K562 (cell line): ENCODE measurements around the gene LRRC51. TPM values are rescaled to one million over a fixed set of nuclear protein-coding genes. Genes with fewer than 3 reads are reported as not detected.

Source experiments
- ATF1 ChIP-seq, 2 experiments: fragments of 450-650 bp in 1 of 2; IDR thresholded peaks; 2 replicates each; pipeline ENCODE4 v1.6.1; 2016; ENCODE audit warnings: missing compliant biosample characterization in 1 of 2, missing genetic modification characterization in 1 of 2
- CBX3 ChIP-seq, 2 experiments: IDR thresholded peaks; 1 replicate in 1 of 2; 2 replicates in 1 of 2; pipeline ENCODE4 v1.6.1; 2012; ENCODE audit warnings: inconsistent platforms in 2 of 2, low read length in 2 of 2, borderline replicate concordance in 1 of 2, control low read depth in 1 of 2
- CC2D1A ChIP-seq: fragments of 450-650 bp; IDR thresholded peaks from 2 replicates; pipeline ENCODE4 v1.6.1; 2017; ENCODE audit warnings: mild to moderate bottlenecking
- DPF2 ChIP-seq: fragments of 450-650 bp; IDR thresholded peaks from 2 replicates; pipeline ENCODE4 v1.6.1; 2016
- GATA2 ChIP-seq: sonication (generic); formaldehyde crosslinking; IDR thresholded peaks from 2 replicates; pipeline ENCODE4 v1.4.0; 2020; ENCODE audit warnings: mild to moderate bottlenecking, missing genetic modification reagents
- HDAC2 ChIP-seq: fragments of 450-650 bp; IDR thresholded peaks from 2 replicates; pipeline ENCODE4 v1.6.1; 2016; ENCODE audit warnings: mild to moderate bottlenecking
- JUN ChIP-seq, 2 experiments: sonication (generic) in 1 of 2; formaldehyde crosslinking in 1 of 2; IDR thresholded peaks; 2 replicates each; pipeline versions ENCODE4 v1.6.1 to v1.8.0; 2012 to 2022; ENCODE audit warnings: borderline replicate concordance in 2 of 2, mild to moderate bottlenecking in 2 of 2, improper control_type of control experiment in 1 of 2, low read depth in 1 of 2, low read length in 1 of 2, missing genetic modification reagents in 1 of 2
- PHF21A ChIP-seq: fragments of 450-650 bp; IDR thresholded peaks from 2 replicates; pipeline ENCODE4 v1.6.1; 2017; ENCODE audit warnings: low read depth, borderline replicate concordance
- RHOXF2B ChIP-seq: fragments of 250-450 bp; sonication (Bioruptor Pico); conservative IDR thresholded peaks from 2 replicates; pipeline ENCODE4 v1.5.1; 2021
- SRSF1 ChIP-seq: fragments of 200-400 bp; formaldehyde crosslinking; IDR thresholded peaks from 2 replicates; pipeline ENCODE4 v1.6.1; 2017; ENCODE audit warnings: mild to moderate bottlenecking, low read depth, low read length, moderate library complexity
- TBP ChIP-seq: optimal IDR thresholded peaks from 2 replicates; pipeline ENCODE3; 2011; ENCODE audit warnings: low read depth, low read length, improper control_type of control experiment
- TEAD4 ChIP-seq, 2 experiments: sonication (generic) in 1 of 2; formaldehyde crosslinking in 1 of 2; IDR thresholded peaks; 2 replicates each; pipeline versions ENCODE4 v1.6.1 to v1.8.0; 2012 to 2022; ENCODE audit warnings: borderline replicate concordance in 1 of 2, inconsistent platforms in 1 of 2, low read length in 1 of 2, mild to moderate bottlenecking in 1 of 2, missing genetic modification reagents in 1 of 2
- TOE1 ChIP-seq, 2 experiments: fragments of 450-650 bp in 1 of 2; sonication (generic) in 1 of 2; formaldehyde crosslinking in 1 of 2; IDR thresholded peaks; 2 replicates each; pipeline versions ENCODE4 v1.7.1 to v1.8.0; 2016 to 2022; ENCODE audit warnings: borderline replicate concordance in 2 of 2, mild to moderate bottlenecking in 2 of 2, antibody characterized with exemption in 1 of 2, inconsistent platforms in 1 of 2, low read depth in 1 of 2, missing genetic modification reagents in 1 of 2, moderate library complexity in 1 of 2
- ZNF76 ChIP-seq: fragments of 250-450 bp; sonication (Bioruptor Pico); IDR thresholded peaks from 2 replicates; pipeline ENCODE4 v1.4.0; 2020; ENCODE audit warnings: mild to moderate bottlenecking, moderate library complexity, borderline replicate concordance
- ZNF79 ChIP-seq: fragments of 250-450 bp; sonication (Bioruptor Pico); IDR thresholded peaks from 2 replicates; pipeline ENCODE4 v1.4.0; 2020; ENCODE audit warnings: low read depth, mild to moderate bottlenecking, moderate library complexity
- ZNF830 ChIP-seq: fragments of 250-450 bp; sonication (Bioruptor Pico); IDR thresholded peaks from 2 replicates; pipeline ENCODE4 v1.5.0; 2021; ENCODE audit warnings: mild to moderate bottlenecking
- polyA plus RNA-seq, 8 experiments: library from polyadenylated mRNA; depleted of rRNA in 4 of 8; stranded (reverse) in 5 of 8; unstranded in 3 of 8; fragments of >200 nt; fragmentation: Nextera tagmentation in 2 of 8; fragmentation: Illumina TruSeq in 1 of 8; extraction: Ambion mirVana in 2 of 8; extraction: Trizol in 1 of 8; gene quantifications; 2 replicates each; pipeline versions ENCODE4 v1.2.1 to v1.2.3, GENCODE V29; 2011 to 2014; ENCODE audit warnings: inconsistent platforms in 1 of 8, missing spikeins in 1 of 8
- total RNA-seq, 7 experiments: library from RNA; depleted of rRNA in 6 of 7; stranded (reverse); fragments of >200 nt in 6 of 7; fragmentation: Illumina TruSeq in 2 of 7; extraction: Trizol in 2 of 7; gene quantifications; 2 replicates each; pipeline versions ENCODE4 v1.2.1 to v1.2.3, GENCODE V29; 2011 to 2021; ENCODE audit warnings: low replicate concordance in 1 of 7
- TF ChIP-seq, protein P1 (sequence below): sonication (generic); formaldehyde crosslinking; IDR thresholded peaks from 2 replicates; pipeline ENCODE4 v1.8.0; 2022; ENCODE audit warnings: mild to moderate bottlenecking, missing genetic modification reagents
- TF ChIP-seq, protein P2 (sequence below): IDR thresholded peaks from 2 replicates; pipeline ENCODE4 v1.6.1; 2011; ENCODE audit not compliant: insufficient read length; ENCODE audit errors: extremely low read depth

The LRRC51 gene
- total and polyA plus RNA-seq, 9 of the 15 experiments (the other 6 are each of a cell fraction or from before 2014, with no cell fraction given): 4.7 to 10.6 (median 5.6) TPM

DNA sequence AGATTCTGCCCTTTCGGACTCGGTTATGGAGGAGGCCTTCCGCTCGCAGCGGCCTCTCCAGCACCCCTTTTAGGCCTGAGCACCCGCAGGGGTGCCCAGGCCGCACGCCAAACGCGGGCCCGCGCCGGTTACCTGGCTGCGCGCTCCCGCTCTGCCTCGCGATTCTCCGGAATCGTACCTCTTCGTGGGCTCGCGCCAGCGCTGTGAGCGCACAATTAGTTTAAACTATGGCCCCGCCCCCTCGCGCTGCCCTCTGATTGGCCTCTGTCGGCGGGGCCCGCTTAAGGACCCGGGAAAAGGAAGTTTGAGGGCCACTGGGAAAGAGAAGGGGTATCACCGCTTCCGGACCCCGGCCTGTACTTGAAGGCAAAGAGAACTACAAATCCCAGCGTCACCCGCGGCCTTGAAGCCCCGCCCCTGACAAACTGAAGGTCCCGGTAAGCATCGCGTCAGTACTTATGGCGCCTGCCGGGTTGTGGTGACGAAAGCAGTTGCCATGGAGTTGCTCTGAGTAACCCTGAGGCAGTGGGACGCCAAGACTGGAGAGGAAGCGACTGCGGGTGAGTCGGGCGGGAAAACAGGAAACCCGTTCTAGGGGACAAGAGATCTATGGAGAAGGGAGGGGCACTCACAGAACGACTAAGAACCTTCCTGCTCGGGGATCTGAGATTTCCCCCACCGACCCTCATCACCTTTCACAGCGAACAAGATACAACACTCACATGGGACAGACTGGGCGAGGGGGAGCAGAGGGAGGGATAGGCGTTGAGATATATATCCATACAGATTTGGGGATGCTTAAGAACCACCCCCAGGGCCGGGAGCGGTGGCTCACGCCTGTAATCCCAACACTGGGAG, at the start of gene LRRC51, which contains the start of gene NUMA1 (continued):
- TF ChIP-seq, protein P1, sequence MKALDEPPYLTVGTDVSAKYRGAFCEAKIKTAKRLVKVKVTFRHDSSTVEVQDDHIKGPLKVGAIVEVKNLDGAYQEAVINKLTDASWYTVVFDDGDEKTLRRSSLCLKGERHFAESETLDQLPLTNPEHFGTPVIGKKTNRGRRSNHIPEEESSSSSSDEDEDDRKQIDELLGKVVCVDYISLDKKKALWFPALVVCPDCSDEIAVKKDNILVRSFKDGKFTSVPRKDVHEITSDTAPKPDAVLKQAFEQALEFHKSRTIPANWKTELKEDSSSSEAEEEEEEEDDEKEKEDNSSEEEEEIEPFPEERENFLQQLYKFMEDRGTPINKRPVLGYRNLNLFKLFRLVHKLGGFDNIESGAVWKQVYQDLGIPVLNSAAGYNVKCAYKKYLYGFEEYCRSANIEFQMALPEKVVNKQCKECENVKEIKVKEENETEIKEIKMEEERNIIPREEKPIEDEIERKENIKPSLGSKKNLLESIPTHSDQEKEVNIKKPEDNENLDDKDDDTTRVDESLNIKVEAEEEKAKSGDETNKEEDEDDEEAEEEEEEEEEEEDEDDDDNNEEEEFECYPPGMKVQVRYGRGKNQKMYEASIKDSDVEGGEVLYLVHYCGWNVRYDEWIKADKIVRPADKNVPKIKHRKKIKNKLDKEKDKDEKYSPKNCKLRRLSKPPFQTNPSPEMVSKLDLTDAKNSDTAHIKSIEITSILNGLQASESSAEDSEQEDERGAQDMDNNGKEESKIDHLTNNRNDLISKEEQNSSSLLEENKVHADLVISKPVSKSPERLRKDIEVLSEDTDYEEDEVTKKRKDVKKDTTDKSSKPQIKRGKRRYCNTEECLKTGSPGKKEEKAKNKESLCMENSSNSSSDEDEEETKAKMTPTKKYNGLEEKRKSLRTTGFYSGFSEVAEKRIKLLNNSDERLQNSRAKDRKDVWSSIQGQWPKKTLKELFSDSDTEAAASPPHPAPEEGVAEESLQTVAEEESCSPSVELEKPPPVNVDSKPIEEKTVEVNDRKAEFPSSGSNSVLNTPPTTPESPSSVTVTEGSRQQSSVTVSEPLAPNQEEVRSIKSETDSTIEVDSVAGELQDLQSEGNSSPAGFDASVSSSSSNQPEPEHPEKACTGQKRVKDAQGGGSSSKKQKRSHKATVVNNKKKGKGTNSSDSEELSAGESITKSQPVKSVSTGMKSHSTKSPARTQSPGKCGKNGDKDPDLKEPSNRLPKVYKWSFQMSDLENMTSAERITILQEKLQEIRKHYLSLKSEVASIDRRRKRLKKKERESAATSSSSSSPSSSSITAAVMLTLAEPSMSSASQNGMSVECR (CRISPR knock-in tag): 0 out of 2 replicates have a peak, but pooled peaks have one; percentile 51
- TF ChIP-seq JUN (IDR thresholded peaks at IDR 0.05; ENCODE audit: borderline replicate concordance, low read depth, low read length) (peak; percentile 52; the same call in 1 of the 2 replicates), JUN (CRISPR knock-in tag; IDR thresholded peaks at IDR 0.05; ENCODE audit: borderline replicate concordance) (no peak), CBX3 (IDR thresholded peaks at IDR 0.05; ENCODE audit: borderline replicate concordance in 1 of 2, low read length in 2 of 2) (0 out of 3 replicates have a peak, but pooled peaks of 1 of the 2 experiments have one; percentile 50), DPF2 (peak; percentile 66; the same call in 1 of the 2 replicates), HDAC2 (peak; percentile 77; the same call in 1 of the 2 replicates), ZNF79 (CRISPR knock-in tag) (no peak), TOE1 (IDR thresholded peaks at IDR 0.05; ENCODE audit: borderline replicate concordance) (peak; percentile 79), TOE1 (CRISPR knock-in tag; IDR thresholded peaks at IDR 0.05; ENCODE audit: borderline replicate concordance, low read depth) (no peak), CC2D1A (no peak), RHOXF2B (no peak), ATF1 (CRISPR knock-in tag; IDR thresholded peaks at IDR 0.05) (no peak; the same call in 1 of the 2 replicates), ATF1 (tag; IDR thresholded peaks at IDR 0.05) (peak; percentile 98), ZNF830 (no peak), GATA2 (no peak), SRSF1 (no peak), PHF21A (no peak), TEAD4 (IDR thresholded peaks at IDR 0.05; ENCODE audit: low read length) (no peak), TEAD4 (CRISPR knock-in tag; IDR thresholded peaks at IDR 0.05; ENCODE audit: borderline replicate concordance) (no peak), TBP (peak; percentile 82), ZNF76 (CRISPR knock-in tag) (no peak)
- TF ChIP-seq, protein P2, sequence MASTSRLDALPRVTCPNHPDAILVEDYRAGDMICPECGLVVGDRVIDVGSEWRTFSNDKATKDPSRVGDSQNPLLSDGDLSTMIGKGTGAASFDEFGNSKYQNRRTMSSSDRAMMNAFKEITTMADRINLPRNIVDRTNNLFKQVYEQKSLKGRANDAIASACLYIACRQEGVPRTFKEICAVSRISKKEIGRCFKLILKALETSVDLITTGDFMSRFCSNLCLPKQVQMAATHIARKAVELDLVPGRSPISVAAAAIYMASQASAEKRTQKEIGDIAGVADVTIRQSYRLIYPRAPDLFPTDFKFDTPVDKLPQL: no peak
